Psoas muscle (tissue), 8 donors: ENCODE data around the gene FITM1. TPM values are rescaled to one million over a fixed set of nuclear protein-coding genes. Genes with fewer than 3 reads are reported as not detected.

Source experiments
- ATAC-seq, 4 donors: fragments of 200-7000 bp; cut with Tn5 transposase; one replicate each; pipeline ENCODE4 v1.9.1; 2020; ENCODE audit warnings: moderate library complexity in 3 of 4, mild to moderate bottlenecking in 2 of 4
- DNase-seq, 2 donors: peaks; one replicate each; pipeline ENCODE4 v3.0.0-alpha.2; 2020
- H3K27ac ChIP-seq: fragments of 200-600 bp; one replicate; pipeline ENCODE4 v1.8.0; 2022
- H3K27me3 ChIP-seq, 3 donors: fragments of 200-600 bp in 1 of 3; one replicate each; pipeline versions ENCODE4 v1.6.1 to v1.8.0; 2013 to 2022; ENCODE audit warnings: low read length in 2 of 3, mild to moderate bottlenecking in 2 of 3, moderate library complexity in 1 of 3; ENCODE audit not compliant: insufficient read depth in 3 of 3
- H3K36me3 ChIP-seq, 2 donors: fragments of 200-600 bp in 1 of 2; one replicate each; pipeline versions ENCODE4 v1.6.1 to v1.8.0; 2013 to 2022; ENCODE audit warnings: low read depth in 1 of 2, mild to moderate bottlenecking in 1 of 2, moderate library complexity in 1 of 2; ENCODE audit not compliant: insufficient read depth in 1 of 2
- H3K4me1 ChIP-seq: fragments of 200-600 bp; one replicate; pipeline ENCODE4 v1.8.0; 2022
- H3K4me3 ChIP-seq: fragments of 200-600 bp; one replicate; pipeline ENCODE4 v1.8.0; 2022; ENCODE audit warnings: mild to moderate bottlenecking
- H3K9me3 ChIP-seq: fragments of 200-600 bp; one replicate; pipeline ENCODE4 v1.8.0; 2022
- WGBS, 3 donors: extraction: QIAGEN DNeasy Blood & Tissue Kit; methylation state at CpG; one replicate each; pipeline versions ENCODE4 v1.1.6 to v1.1.7; 2013; 5-methylcytosine and 5-hydroxymethylcytosine counted together
- intact Hi-C, 2 donors: fragments of 100-400 bp; cut with DNase I; formaldehyde crosslinking; loops; one replicate each; pipeline versions ENCODE4 v1.11.0 to v1.14.2; 2022
- long read RNA-seq, 2 donors: library from polyadenylated mRNA; unstranded; transcript quantifications; one replicate each; pipeline ENCODE4 v2.0.0, GENCODE V29; 2021
- polyA plus RNA-seq, 3 donors: library from polyadenylated mRNA; stranded (reverse); fragments of 200-250 nt; gene quantifications; one replicate each; pipeline ENCODE4 v1.2.3, GENCODE V29; 2013
- total RNA-seq, 4 donors: library from RNA; stranded (reverse); fragmentation: NEBNext Ultra II Directional in 2 of 4; extraction: Animal tissue kit (Norgen Biotek cat#: 25700) in 2 of 4; gene quantifications; one replicate each; pipeline versions ENCODE4 v1.2.1 to v1.2.4, GENCODE V29; 2021 to 2023
- TF ChIP-seq, protein P1 (sequence below): fragments of 200-600 bp; IDR thresholded peaks from one replicate; pipeline ENCODE4 v1.8.0; 2022; ENCODE audit warnings: antibody characterized with exemption
- donor health status: healthy with polysubstance abuse.
- donor health status: DM: no; HTN: no; CAD: no; lungs with moderate emphysema.
- donor health status: Bipolar disorder and iron deficiency.
- donor health status: healthy.
- donor health status: DM: yes; HTN: yes; CAD: no.
- donor health status: DM: no; HTN: no; CAD: no.
- donor health status: DM: no; HTN: no; CAD: no.
- donor health status: DM: yes; HTN: yes; CAD: no.

Gene FITM1
- total RNA-seq (100 to 1,000 TPM in 3 of 4 donors, 10 to 100 TPM in 1; 72.8 to 167 (median 137) TPM), polyA plus RNA-seq (100 to 1,000 TPM; 100 to 163 (median 113) TPM)
- long read RNA-seq, donor 1, transcript FITM1-201 (2 exons, 1,194 nt), result major isoform, 102 of 105 reads
- long read RNA-seq, donor 1, partial matches to known transcripts, result 0 of 105 reads
- long read RNA-seq, donor 1, other reads (novel, unspliced or antisense), result 3 of 105 reads
- long read RNA-seq, donor 2, transcript FITM1-201 (2 exons, 1,194 nt), result major isoform, 105 of 110 reads
- long read RNA-seq, donor 2, partial matches to known transcripts, result 0 of 110 reads
- long read RNA-seq, donor 2, other reads (novel, unspliced or antisense), result 1 of 110 reads

DNA sequence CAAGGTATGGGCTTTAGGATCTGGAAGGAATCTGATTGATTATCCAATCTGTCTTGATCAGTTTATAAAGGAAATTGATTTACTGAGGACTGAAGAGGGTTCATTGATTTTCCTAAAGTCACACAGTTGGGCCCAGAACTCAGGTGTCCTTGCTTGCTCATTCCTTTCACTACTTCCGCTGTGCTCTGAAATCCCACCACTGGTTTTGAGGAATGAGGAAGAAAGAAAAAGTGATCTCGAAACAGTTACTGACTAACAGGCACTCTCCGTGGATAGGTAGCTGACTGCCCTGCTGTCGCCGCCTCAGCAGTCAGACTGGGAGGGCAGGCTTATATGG is at the start of gene FITM1:
TSS of gene FITM1 (plus strand) at position 280 of the 337 bp plus-strand sequence. CDS start 905 bp downstream, outside the sequence.
- H3K4me1 ChIP-seq, result peaks cover 26% of the 10 kb centered on the region
- H3K27ac ChIP-seq, result peak within 1 kb of the TSS; percentile 96
- H3K9me3 ChIP-seq, result no peaks in the 10 kb centered on the region
- DNase-seq, result no peak
- no peaks in the 10 kb centered on the region for H3K27me3 ChIP-seq
- TF ChIP-seq, protein P1, sequence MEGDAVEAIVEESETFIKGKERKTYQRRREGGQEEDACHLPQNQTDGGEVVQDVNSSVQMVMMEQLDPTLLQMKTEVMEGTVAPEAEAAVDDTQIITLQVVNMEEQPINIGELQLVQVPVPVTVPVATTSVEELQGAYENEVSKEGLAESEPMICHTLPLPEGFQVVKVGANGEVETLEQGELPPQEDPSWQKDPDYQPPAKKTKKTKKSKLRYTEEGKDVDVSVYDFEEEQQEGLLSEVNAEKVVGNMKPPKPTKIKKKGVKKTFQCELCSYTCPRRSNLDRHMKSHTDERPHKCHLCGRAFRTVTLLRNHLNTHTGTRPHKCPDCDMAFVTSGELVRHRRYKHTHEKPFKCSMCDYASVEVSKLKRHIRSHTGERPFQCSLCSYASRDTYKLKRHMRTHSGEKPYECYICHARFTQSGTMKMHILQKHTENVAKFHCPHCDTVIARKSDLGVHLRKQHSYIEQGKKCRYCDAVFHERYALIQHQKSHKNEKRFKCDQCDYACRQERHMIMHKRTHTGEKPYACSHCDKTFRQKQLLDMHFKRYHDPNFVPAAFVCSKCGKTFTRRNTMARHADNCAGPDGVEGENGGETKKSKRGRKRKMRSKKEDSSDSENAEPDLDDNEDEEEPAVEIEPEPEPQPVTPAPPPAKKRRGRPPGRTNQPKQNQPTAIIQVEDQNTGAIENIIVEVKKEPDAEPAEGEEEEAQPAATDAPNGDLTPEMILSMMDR, result no peak
- intact Hi-C loops, result no loop called here
- peak within 1 kb of the TSS; percentile 68 for H3K4me3 ChIP-seq
- 65 to 85% (median 71%) methylated on average over 5 of the region's 5 CpGs for WGBS, 3 donors
- peak in 1 of 4 donors; percentile 21 for ATAC-seq
- H3K36me3 ChIP-seq, result no peaks in the 10 kb centered on the region

- H3K4me1 ChIP-seq, result peaks cover 5% of the 10 kb centered on the region
- H3K27me3 ChIP-seq, result no peaks in the 10 kb centered on the region
- no peaks in the 10 kb centered on the region for H3K36me3 ChIP-seq
- H3K27ac ChIP-seq, result no peak overlapping the region
- TF ChIP-seq, protein P1, result no peak
- H3K4me3 ChIP-seq, result peak overlapping the region; percentile 77
- intact Hi-C loops, result no loop called here
- ATAC-seq (peak; percentile 65 to 83 (median 76)), DNase-seq (peak; percentile 41 to 69)
- H3K9me3 ChIP-seq, result no peaks in the 10 kb centered on the region
- WGBS, 3 donors, result 0 to 1% (median 0%) methylated on average over 41 to 74 of the region's 74 CpGs
These were observed 49.3 kb upstream of the FITM1 start for GRCh38 chr14:24080888-24081738.

- H3K9me3 ChIP-seq, result no peaks in the 10 kb centered on the region
- intact Hi-C loops, result no loop called here
- TF ChIP-seq, protein P1, result no peak
- H3K27ac ChIP-seq, result no peak overlapping the region
- 28 to 41% (median 29%) methylated on average over 23 to 26 of the region's 26 CpGs for WGBS, 3 donors
- ATAC-seq (peak in 1 of 4 donors; percentile 3), DNase-seq (peak in 1 of 2 donors; percentile 44)
- H3K27me3 ChIP-seq, result no peaks in the 10 kb centered on the region
- H3K4me1 ChIP-seq, result peaks cover 5% of the 10 kb centered on the region
- H3K36me3 ChIP-seq, result no peaks in the 10 kb centered on the region
- peak overlapping the region; percentile 77 for H3K4me3 ChIP-seq
These were observed 48.7 kb upstream of the FITM1 start for GRCh38 chr14:24081739-24082211.

DNA sequence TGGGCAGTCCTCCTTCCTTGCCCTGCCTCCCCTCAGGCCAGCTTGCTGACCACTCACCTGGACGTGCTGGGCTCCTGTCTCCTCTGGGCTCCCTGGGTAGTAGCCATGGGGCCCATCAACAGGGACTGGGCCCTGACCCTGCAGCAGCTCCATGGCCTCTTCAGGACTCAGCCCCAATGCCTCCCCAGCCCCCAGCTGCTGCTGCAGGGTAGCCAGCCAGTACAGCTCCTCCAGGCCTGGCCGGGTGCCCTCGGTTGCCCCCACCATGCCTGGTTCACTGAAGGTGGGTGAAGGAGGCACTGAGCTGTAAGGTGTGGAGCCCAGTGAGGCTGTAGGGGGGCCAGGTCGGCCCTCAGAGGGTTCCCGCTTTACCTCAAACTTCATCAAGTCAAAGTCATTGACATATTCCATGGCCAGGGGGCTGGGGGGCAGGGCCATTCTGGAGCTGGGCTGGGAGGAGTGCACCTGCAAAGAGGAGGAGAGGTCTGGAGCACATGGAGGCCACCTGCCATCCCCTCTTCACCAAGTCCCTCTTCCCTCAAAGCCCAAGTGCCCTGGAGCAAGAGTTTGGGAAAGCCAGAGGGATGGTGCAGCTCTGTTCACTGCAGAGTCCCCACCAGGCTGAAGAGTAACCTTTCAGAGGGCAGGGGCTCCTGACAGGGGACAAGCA is 47.9 kb upstream of the FITM1 start:
- TF ChIP-seq, protein P1, result no peak
- Histone ChIP-seq H3K9me3 (no peaks in the 10 kb centered on the region), H3K27ac (no peak overlapping the region), H3K4me1 (peaks cover 5% of the 10 kb centered on the region), H3K27me3 (no peaks in the 10 kb centered on the region), H3K36me3 (no peaks in the 10 kb centered on the region), H3K4me3 (no peak overlapping the region)
- 92 to 97% (median 95%) methylated on average over 5 of the region's 5 CpGs for WGBS, 3 donors
- intact Hi-C loops, result no loop called here
- no peak for ATAC-seq
- peak in 1 of 2 donors; percentile 28 for DNase-seq
